Ureter (tissue), 1 donor: ENCODE measurements around the gene TEAD1. TPM values are rescaled to one million over a fixed set of nuclear protein-coding genes. Genes with fewer than 3 reads are reported as not detected.
A peak's percentile ranks its signal among the peaks of the same experiment; 100 is the strongest.

Experiments
- DNase-seq: peaks from one replicate; pipeline ENCODE4 v3.0.0-alpha.2; 2020; ENCODE audit warnings: low spot score
- total RNA-seq: library from RNA; stranded (reverse); gene quantifications from one replicate; pipeline ENCODE4 v1.2.4, GENCODE V29; 2023
- donor health status: DM: yes; HTN: yes; CAD: no.

TEAD1 gene
- total RNA-seq, 1 donor from 2014 or later = 117 TPM

DNA sequence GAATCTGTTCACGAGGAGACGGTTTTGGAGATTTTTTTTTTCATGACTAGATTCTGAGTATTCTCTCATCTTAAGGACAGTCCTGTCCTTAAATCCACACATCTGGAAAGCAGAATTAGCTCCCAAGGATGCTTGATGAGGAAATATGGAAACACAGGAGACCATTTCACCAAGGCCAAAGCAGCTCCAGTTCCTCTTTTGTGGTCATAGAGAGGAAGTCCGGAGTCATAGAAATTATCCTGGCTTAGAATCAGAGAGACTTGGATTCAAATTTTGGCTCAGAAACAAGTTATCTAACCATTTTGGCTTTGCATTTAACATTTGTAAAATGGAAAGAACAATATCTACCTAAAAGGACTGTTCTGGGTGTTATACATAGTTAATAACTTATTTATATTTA, 7.3 kb upstream of the TEAD1 start:
- DNase-seq = no peak

DNA sequence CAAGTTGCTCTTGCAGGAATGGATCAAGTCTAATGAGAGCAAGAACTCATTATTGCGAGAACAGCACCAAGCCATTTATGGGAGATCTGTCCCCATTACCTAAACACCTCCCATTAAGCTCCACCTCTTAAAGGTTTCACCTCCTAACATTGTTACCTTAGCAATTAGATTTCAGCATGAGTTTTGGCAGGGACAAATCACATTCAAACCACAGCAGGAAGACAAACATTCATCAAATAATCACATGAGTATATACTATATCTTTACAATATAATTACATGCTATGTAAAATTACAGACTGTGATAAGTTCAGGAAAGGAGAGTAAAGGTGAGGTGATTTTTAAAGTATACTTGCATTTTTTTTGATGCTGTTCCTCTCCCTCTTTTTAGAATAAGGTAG, 6.6 kb upstream of the TEAD1 start:
- no peak for DNase-seq

DNA sequence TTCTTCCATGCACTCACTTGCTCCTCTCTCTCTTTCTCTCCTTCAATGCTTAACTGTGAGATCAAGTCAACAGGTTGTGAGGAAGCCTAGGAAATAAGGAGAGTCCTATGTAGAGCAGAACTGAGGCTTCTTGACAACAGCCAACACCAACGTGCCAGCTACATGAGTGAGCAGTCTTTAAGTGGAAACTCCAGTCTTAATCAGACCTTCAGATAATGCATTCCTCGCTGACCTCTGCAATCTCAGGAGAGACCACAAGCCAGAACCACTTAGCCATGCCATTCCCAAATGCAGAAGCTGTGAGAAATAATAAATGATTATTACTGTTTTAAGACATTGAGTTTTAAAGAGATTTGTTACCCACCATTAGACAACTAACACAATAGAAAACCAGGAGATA, 6.1 kb upstream of the TEAD1 start:
- DNase-seq = no peak

DNA sequence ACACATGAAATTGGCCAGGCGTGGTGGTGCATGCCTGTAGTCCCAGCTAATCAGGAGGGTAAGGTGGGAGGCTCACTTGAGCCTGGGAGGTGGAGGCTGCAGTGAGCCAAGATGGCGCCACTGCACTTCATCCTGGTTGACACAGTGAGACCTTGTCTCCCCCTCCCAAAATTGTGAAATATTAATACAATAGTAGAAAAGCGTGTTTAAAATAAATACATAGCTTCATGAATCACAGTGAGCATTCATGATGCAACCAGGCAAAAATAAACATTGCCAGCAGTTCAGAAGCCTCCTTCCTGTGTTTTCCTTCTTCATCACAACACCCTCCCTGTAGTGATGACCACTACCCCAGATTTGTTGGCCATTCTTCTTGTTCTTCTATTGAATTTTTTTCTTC, 4.3 kb upstream of the TEAD1 start:
- DNase-seq = no peak

DNA sequence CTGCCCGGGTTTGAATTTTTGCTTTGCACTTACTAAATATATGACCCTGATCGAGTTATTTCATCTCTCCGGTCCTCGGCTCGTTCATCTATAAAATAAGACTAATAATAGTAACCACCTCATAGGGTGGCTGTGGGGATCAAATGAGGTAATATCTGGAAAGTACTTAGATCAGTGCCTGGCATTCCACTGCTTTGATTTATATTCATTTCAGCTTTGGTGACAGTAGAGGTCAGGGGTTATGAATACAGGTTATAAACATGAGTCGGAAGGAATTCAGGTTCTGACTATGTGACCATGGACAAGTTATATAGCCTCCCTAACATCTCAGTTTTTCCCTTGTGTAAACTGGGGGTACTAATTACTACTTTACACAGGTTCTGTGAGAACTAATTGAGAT, 2.9 kb upstream of the TEAD1 start:
- DNase-seq = no peak

DNA sequence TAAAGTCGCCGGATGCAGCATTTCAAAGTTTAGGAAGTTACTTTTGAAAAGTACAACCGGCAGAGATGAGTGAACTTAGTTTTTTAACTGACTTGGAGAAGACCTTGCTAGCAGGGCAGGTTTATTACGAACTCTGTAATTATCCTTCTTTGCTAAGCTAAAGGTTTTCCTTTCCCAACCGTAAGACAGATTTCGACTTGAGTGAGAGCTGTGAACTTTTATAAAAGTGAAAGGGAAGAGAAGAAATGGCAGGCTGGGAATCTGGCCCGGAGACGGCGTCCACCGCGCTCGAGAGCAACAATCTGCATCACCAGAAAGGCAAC, 659 bp upstream of the TEAD1 start:
- no peak for DNase-seq

DNA sequence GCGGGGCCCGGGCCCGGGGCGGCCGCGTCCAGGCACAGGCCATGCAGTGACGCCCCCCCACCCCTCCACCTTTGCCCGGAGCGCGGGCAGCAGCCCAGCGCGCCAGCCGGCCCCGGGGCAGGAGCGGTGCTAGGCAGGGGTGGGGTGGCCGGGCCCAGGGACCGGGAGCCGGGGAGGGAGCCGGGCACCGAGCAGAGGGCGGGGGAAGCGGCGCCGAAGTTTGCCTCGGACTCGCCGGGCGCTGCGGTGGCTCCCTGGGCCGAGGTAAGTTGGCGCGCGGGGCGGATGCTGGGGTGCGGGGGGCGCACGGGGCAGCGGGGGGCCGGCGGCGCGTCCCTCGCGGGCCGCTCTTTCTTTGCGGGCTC, 332 bp downstream of the TEAD1 start:
- peak; percentile 56 for DNase-seq

DNA sequence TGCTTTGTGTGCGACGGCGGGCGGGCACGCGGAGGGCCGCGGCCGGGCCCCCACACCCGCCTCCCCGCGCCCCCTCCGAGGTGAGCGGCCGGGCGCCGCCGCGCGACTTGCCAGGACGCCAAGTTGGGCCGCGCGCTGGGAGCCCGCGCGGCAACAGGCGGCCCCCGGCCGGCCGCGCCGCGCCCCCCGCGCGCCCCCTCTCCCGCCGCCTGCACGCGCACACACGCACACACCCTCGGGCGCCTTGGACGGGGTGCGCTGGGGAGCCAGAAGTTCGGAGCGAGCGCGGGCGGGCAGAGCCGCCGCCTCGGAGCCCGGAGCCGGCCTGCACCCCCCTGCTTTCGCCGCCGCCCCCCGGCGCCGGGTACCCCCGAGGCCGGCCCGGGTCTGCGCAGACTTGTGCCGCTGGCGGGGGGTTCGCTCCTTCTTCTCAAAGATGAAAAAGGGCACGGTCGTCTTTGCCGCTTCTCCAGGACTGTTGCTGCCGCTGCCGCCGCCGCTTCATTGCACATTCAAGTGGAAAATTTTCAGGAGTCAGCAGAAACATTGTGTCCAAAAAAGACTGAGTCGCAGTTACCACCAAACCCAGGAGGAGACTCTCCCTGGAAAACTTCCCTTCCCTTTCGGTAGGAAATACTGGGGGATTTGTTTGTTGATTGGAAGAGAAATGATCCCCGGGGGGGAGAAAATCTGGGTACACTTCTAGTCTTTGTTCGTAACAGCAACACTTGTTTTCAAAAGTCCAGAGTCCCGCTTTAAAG, 895 bp downstream of the TEAD1 start:
- DNase-seq = no peak

DNA sequence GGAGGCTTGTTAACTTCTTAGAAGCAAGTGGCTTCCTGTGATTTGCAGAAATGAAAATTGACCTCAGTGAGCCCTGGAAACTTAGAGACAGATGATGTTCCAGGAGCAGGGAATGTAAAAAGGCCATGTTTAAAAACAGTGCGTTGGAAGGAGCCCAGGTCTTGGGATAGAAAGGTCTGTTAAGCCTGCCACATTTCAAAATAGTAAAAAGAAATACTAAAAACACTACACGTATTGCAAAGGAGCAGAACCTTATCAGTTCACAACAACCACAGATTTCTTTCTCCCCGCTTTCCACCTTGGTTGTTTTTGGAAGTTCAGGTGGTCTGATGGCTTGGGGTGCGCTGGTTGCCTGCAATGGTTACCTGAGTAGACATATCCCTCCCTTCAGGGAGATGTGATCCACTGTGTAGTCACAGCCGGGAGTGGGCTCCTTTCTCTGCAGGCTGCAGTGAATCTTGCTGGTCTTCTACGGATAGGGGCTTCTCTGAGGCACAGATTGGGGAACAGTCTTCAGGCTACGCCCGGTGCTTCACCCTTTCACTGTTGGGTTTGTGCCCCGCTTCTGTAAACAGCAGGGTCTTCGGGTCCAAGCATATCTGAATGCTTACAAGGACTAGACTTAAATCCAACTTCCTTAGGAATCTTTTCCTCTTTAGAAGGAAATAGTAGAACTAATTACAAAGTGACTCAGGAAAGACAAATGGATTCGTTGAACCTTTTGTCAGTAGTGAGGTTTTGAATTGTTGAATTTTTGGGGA, 1.9 kb downstream of the TEAD1 start:
- DNase-seq = no peak

DNA sequence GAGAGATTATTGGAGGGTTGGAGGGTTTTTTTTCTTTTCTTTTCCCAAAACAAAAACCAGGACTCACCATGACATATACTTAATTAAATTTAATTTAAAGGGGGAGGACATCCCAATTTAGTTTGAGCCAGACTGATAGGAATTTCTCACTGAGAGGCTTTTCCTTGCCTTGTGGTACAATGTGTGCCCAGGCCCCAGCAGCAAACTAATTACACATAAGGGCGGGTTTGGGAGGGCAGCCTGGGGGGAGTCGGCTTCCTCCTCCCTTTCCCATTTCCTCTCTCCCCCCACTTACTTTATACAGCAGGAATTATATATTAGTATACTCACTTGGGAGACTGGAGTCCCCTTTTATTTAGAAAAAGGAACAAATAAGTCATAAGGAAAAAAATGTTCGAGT, 2.9 kb downstream of the TEAD1 start:
- DNase-seq = no peak

DNA sequence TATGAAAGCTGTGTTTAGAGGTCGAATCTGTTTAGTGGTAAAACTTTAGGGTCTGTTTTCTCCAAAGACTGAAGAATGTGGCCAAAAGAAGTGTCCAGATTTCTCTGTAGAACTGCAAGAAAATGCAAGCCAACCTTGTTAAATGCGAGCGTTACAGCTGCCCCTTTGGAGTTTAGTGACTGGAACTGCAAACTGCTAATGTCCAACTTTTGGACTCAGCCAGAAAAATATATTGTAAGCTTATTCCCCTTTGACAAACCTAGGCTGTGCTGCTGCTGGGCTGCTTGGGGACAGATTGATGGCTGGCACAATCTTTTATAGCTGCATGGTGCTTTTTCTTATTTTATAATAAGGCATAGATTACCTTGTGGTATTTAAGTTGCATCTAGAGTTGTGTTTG, 3.9 kb downstream of the TEAD1 start:
- DNase-seq = no peak

DNA sequence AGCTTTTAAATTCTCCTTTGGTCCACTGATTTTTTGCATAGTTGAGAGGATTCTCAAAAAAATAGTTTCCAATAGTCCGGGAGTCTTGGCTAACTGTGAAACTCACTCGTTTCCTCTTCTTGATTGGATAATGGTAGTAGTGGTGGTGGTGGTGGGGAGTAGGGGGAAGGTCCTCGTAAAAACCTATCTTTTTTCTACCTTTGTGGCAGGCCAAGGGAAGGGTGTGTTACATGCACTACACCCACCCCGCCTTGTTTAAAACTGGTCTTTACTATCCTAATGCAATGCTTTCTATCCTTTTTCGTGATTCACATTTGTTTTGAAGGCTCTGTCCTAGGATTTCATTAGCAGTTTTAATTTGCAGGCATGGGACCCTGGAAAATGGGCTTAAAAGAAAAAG, 4.8 kb downstream of the TEAD1 start:
- DNase-seq = no peak

DNA sequence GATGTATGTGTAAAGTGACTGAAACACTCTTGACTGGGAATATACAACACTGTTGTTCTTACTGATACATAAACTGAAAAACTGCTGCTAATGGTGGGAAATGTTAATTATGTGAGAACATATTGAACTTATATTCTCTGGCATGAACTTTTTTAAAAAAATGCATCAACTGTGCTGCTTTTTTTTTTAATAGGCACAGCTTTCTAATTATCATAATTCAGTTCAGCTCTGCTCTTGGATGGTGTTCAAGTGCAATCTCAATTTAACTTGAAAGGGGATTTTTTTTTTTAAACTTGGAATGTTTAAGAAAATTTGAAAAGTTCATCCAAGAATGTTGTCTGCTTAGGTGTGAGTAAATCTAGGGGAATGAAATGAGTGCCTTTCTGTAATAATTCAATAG, 5.2 kb downstream of the TEAD1 start:
- no peak for DNase-seq

DNA sequence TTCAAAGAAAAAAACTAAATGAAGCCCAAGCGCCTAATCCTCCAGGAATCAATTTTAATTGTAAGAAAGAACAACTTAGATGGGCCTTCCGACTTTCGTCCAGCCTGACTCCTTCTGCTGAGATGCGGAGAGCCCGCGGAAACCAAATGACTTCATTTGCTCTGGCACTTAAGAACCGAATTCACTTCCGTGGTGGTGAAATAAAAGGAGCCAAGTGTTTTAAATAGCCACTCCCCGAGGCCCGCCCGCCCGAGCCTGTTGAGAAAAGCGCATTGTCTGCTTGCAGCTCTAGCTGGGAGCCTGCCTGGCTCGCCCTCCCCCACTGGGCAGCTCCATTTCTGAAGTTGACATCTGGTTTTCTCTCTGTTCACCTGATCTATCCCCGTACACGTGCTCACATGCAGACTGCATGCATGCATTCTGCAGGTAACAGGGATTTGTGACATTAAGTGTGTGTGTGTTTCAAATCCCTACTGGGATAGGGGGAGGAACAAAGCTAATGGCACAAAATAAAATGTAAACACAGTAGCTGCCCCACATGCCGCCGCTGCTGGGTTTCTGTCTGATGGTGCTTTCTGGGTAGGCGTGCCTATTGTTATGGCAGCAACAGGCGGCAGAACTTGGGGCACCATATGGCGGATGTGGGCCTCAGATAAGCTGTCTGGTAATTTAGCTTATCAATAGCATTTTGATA, 6.2 kb downstream of the TEAD1 start:
- DNase-seq = peak; percentile 89

DNA sequence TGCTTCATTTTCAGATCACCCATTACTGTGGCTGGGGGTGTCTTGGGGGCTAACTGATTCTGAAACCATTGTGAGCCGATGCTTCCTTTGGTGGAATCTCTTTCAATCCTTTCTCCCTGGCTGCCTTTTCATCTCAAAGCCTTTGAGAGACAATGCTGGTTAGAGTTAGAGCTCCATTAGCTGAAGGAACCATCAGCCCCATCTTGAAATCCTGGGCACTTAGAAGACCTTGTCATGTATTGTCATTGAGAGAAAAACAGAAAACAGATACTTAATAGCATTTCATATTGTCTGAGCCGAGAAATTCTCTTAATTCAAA, 6.7 kb downstream of the TEAD1 start:
- DNase-seq = no peak

DNA sequence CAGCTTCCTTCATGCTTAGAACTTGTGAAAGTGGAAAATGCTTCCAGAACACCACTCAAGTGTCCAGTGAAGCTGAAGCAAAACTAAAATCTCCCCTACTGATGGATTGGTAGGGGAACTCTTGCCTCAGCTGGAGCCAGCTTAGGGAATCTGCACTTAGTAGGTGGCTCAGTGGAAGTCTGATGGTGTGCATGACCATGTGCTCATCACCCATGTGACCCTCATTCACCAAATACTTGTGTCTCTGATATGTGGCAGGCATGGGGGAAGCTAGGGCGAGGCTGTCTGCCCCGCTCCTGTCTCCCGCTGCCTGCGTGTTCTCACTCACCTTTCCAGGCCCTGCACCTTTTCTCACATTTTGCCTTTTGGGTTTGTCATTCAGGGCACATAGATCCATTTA, 7.2 kb downstream of the TEAD1 start:
- no peak for DNase-seq

DNA sequence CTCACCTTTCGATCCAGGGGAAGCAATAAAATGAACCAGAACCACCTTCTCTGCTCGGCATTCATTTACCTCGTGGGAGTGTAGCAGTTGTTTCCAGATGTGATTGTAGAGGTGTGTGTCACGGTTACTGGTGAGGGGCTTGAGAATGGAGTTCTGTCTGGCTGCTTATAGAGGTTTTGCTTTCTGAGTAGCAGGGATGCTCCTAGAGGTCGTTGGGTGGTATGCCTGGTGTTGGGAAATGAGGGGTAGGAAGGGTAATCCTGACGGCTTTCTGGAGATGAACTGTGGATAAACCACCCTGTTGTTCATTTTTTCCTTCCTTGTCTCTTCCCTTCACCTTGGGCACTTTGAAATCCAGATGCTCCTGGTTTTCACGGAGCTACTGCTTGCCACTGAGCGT, 8.1 kb downstream of the TEAD1 start:
- DNase-seq = no peak

DNA sequence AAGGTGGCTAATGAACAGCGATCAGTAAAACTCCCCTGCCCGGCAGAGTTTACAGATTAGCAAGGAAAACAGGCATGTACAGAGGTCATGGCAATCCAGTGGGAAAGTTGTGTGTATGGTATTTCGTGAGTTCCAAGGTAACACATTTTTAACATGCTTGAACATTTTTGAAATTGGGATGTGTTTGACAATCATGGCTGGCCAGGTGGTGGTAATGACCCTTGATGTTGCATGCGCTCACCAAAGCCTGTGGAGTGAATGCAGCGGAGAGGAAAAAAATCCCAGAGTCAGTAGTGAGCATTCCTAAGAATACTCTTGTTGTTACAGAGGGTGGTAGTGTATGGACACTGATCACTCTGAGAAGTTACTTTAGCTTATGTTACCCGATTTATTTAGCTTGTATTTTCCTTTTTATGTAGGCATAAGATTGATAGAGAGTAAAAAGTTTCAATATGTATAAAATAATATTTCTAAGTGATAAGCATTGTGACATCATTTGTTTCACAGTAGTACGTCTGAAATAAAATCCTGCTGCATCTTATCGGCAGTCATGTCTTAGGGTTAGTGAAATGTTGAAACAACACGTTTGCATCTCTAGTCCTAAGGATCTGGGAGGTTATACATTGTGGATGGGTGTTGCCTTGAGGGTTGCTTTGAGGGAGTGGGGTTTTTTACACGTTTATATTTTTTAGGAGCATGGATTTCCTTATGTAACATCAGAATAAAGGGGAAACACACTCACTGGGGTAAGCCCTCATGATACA, 8.7 kb downstream of the TEAD1 start:
- DNase-seq = no peak

DNA sequence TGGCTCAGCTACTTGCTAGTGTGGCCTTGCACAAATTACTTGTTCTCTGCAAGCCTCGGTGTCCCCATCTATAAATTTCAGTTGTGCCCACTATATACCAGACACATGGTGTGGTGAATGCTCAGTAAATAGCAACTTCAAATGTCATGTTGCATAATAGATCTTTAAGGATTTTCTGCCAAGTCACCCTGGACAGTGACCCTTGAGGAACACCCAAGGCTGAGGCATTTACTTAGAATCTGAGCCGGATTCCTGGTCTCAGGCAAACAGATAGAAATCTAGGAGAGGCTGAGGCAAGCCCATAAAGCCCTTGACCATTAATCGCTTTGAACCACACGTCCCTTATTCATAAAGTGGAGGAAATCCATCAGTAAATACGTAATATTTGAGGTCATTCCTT, 9.7 kb downstream of the TEAD1 start:
- no peak for DNase-seq

DNA sequence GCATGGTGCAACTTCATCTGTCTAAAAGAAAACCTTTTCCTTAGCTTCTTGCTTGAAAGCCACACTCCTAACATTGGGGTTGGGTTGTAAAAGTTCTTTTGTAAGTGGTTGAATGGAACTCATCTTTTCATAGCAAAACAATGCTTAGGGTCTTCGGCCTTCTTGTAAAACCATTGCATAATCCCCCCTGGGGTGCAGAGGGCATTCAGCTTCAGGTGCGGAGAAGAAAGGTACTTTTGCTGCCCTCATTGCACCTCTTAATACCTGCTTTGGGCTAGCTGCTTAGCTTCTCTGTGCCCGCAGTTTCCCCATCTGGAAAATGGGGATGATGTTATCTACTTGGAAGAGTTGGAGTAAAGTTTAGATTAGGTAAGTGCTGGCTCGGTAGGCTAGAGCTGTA, 10.1 kb downstream of the TEAD1 start:
- DNase-seq = no peak

DNA sequence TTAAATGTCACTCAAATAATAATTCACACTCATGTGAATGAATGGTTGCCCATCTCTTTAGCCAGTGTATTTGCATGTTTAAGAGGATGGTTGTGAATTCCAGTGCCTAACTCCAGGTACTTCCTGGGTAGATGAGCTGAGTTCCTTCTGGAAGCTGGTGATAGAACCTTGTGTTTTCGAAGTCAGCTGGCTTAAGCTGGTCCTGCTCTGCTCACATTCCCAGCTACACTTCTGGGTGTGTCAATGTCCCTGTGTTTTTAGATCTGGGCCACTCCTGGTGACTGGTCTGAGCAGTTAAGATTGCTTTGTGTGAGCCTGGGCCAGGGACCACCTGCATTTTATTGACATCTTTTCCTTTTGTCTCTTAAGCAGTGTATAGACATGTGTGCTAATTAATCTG, 10.6 kb downstream of the TEAD1 start:
- DNase-seq = no peak

DNA sequence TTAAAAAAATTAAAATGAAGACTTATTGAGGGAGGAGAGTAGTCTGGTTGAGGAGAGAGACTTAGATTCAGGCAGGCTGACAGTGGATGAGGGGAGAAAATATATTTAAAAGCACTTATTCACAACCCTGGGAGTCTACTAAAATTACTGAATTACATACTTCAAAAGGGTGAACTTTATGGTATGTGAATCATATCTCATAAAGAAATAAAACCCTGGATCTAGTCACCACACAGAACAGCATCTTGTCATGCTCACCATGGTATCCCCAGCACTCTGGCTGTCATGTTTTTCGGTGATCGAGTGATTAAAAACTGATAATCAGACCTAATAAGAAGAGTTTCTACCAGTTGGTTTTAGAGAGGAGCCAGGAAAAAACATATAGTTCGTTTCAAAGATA, 11.0 kb downstream of the TEAD1 start:
- DNase-seq = no peak
